Measurements from ENCODE around the gene CACNA1D.

GRCh38 chr3:53571264-53571663 is 76.9 kb downstream of the CACNA1D start:
- no peak for TF ChIP-seq CTCF (optimal IDR thresholded peaks at IDR 0.05 in 1 of 3, IDR thresholded peaks at IDR 0.05 in 1 of 3, conservative IDR thresholded peaks at IDR 0.05 in 1 of 3; ENCODE audit: extremely low read depth in 1 of 3, insufficient read depth in 2 of 3, low read length in 3 of 3)
- TF ChIP-seq EZH2 (IDR thresholded peaks at IDR 0.05; ENCODE audit: low read length): no peak
